ENCODE data around the gene MAVS.

GRCh38 chr20:3803289-3803688 lies 43.3 kb upstream of the MAVS start:
- TF ChIP-seq, protein P1, sequence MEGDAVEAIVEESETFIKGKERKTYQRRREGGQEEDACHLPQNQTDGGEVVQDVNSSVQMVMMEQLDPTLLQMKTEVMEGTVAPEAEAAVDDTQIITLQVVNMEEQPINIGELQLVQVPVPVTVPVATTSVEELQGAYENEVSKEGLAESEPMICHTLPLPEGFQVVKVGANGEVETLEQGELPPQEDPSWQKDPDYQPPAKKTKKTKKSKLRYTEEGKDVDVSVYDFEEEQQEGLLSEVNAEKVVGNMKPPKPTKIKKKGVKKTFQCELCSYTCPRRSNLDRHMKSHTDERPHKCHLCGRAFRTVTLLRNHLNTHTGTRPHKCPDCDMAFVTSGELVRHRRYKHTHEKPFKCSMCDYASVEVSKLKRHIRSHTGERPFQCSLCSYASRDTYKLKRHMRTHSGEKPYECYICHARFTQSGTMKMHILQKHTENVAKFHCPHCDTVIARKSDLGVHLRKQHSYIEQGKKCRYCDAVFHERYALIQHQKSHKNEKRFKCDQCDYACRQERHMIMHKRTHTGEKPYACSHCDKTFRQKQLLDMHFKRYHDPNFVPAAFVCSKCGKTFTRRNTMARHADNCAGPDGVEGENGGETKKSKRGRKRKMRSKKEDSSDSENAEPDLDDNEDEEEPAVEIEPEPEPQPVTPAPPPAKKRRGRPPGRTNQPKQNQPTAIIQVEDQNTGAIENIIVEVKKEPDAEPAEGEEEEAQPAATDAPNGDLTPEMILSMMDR (IDR thresholded peaks at IDR 0.05), result no peak
- no peak for TF ChIP-seq POLR2A (IDR thresholded peaks at IDR 0.05)
